ENCODE measurements around the gene BTLA. TPM values are rescaled to one million over a fixed set of nuclear protein-coding genes. Genes with fewer than 3 reads are reported as not detected.
A peak's percentile ranks its signal among the peaks of the same experiment; 100 is the strongest.

BTLA gene
- total RNA-seq (1 to 10 TPM in 1 of 2 donors, under 1 TPM in 1; 0.15 to 1.6 TPM), polyA plus RNA-seq (ENCODE audit: insufficient read length in 6 of 6) (under 1 TPM; 0.14 to 0.82 (median 0.43) TPM)
- long read RNA-seq, donor 1: 0 reads
- long read RNA-seq, donor 2: 0 reads
- long read RNA-seq, donor 3, partial matches to known transcripts: 0 of 1 reads
- long read RNA-seq, donor 3, other reads (novel, unspliced or antisense): 0 of 1 reads
- long read RNA-seq, donor 4: 0 reads
- long read RNA-seq, donor 5, partial matches to known transcripts: 0 of 1 reads
- long read RNA-seq, donor 5, other reads (novel, unspliced or antisense): 0 of 1 reads
- long read RNA-seq, donor 6: 0 reads
- long read RNA-seq, donor 7: 0 reads
- long read RNA-seq, donor 8: 0 reads
- long read RNA-seq, donor 9: 0 reads
- long read RNA-seq, donor 10: 0 reads
- long read RNA-seq, donor 11: 0 reads
- long read RNA-seq, donor 12: 0 reads

- no peak for TF ChIP-seq CTCF (IDR thresholded peaks at IDR 0.05)
- H3K36me3 ChIP-seq: no peaks in the 10 kb centered on the region
- H3K27ac ChIP-seq: no peak within 1 kb of the TSS
- H3K4me1 ChIP-seq: no peaks in the 10 kb centered on the region
- H3K9me3 ChIP-seq: no peaks in the 10 kb centered on the region
- H3K4me3 ChIP-seq: no peak within 1 kb of the TSS
- no peaks in the 10 kb centered on the region for H3K27me3 ChIP-seq
- intact Hi-C loops (cut with DNase I): no loop called here
- ATAC-seq: no peak
- no peak for DNase-seq
These were observed at the start of gene BTLA for GRCh38 chr3:112498914-112499711. Gene BTLA (minus strand): TSS chr3:112499472. CDS start chr3:112499358, 114 bp downstream.

- Histone ChIP-seq H3K4me1 (no peaks in the 10 kb centered on the region), H3K4me3 (no peak overlapping the region), H3K27ac (peak overlapping the region in 1 of 2 donors; percentile 11), H3K9me3 (no peaks in the 10 kb centered on the region), H3K36me3 (peaks cover 0 to 69% of the 10 kb centered on the region in 2 donors), H3K27me3 (no peaks in the 10 kb centered on the region)
- no peak for DNase-seq
- TF ChIP-seq CTCF (IDR thresholded peaks at IDR 0.05): no peak
- intact Hi-C loops (cut with DNase I): no loop called here
- no peak for ATAC-seq
These were observed 47.0 kb upstream of the BTLA start for GRCh38 chr3:112546216-112546759.

GRCh38 chr3:112539825-112540650, 40.8 kb upstream of the BTLA start:
- ATAC-seq (no peak), DNase-seq (no peak)
- TF ChIP-seq CTCF (IDR thresholded peaks at IDR 0.05): no peak
- H3K4me3 ChIP-seq: no peak overlapping the region
- intact Hi-C loops (cut with DNase I): no loop called here
- no peaks in the 10 kb centered on the region for H3K9me3 ChIP-seq
- no peaks in the 10 kb centered on the region for H3K4me1 ChIP-seq
- peaks cover 0 to 72% of the 10 kb centered on the region in 2 donors for H3K36me3 ChIP-seq
- H3K27me3 ChIP-seq: no peaks in the 10 kb centered on the region
- H3K27ac ChIP-seq: no peak overlapping the region

- DNase-seq (peak in 2 of 4 donors; percentile 19 to 26), ATAC-seq (peak; percentile 37)
- Histone ChIP-seq H3K36me3 (peaks cover 0 to 89% of the 10 kb centered on the region in 2 donors), H3K9me3 (no peaks in the 10 kb centered on the region), H3K4me1 (no peaks in the 10 kb centered on the region), H3K4me3 (no peak overlapping the region), H3K27me3 (no peaks in the 10 kb centered on the region), H3K27ac (no peak overlapping the region)
- peak; percentile 47 to 50 for TF ChIP-seq CTCF (IDR thresholded peaks at IDR 0.05)
- intact Hi-C loops (cut with DNase I): no loop called here
These were observed 32.1 kb upstream of the BTLA start for GRCh38 chr3:112531358-112531781.
